Measurements from ENCODE around the gene CLTC. TPM values are rescaled to one million over a fixed set of nuclear protein-coding genes. Genes with fewer than 3 reads are reported as not detected.

The CLTC gene
- total RNA-seq, 1 experiment from 2014 or later = 283 TPM

- no peak for TF ChIP-seq ZNF425 (CRISPR knock-in tag; conservative IDR thresholded peaks at IDR 0.05)
- TF ChIP-seq KAT7 (CRISPR knock-in tag; IDR thresholded peaks at IDR 0.05; ENCODE audit: borderline replicate concordance) = no peak
- TF ChIP-seq FOXJ3 (CRISPR knock-in tag; IDR thresholded peaks at IDR 0.05; ENCODE audit: borderline replicate concordance) = no peak
- TF ChIP-seq ZNF317 (CRISPR knock-in tag; IDR thresholded peaks at IDR 0.05; ENCODE audit: borderline replicate concordance, low read depth) = no peak
- TF ChIP-seq ZBTB21 (CRISPR knock-in tag; IDR thresholded peaks at IDR 0.05; ENCODE audit: borderline replicate concordance) = no peak
- no peak for TF ChIP-seq ZSCAN18 (CRISPR knock-in tag; IDR thresholded peaks at IDR 0.05)
- TF ChIP-seq JAZF1 (CRISPR knock-in tag; IDR thresholded peaks at IDR 0.05) = no peak
- TF ChIP-seq ZNF532 (CRISPR knock-in tag; IDR thresholded peaks at IDR 0.05; ENCODE audit: borderline replicate concordance) = no peak
- TF ChIP-seq STAT6 (CRISPR knock-in tag; conservative IDR thresholded peaks at IDR 0.05; ENCODE audit: low read depth) = no peak
These were observed 30.2 kb downstream of the CLTC start (continued) for GRCh38 chr17:59649886-59650285.

- H3K4me1 Mint-ChIP-seq = no peaks in the 10 kb centered on the region
- no peak for ATAC-seq
- CTCF ChIA-PET = no interaction called here
- no peak overlapping the region for H3K27ac Mint-ChIP-seq
- H3K4me3 Mint-ChIP-seq = no peak overlapping the region
- peaks cover 7% of the 10 kb centered on the region for H3K9me3 Mint-ChIP-seq
- H3K27me3 Mint-ChIP-seq (ENCODE audit: low read depth) = no peaks in the 10 kb centered on the region
- peaks cover 79% of the 10 kb centered on the region for H3K36me3 Mint-ChIP-seq
- no peak for DNase-seq (ENCODE audit: low spot score)
- POLR2A ChIA-PET = no interaction called here
- TF ChIP-seq NR1H2 (CRISPR knock-in tag; IDR thresholded peaks at IDR 0.05) (no peak), FOXP1 (CRISPR knock-in tag; IDR thresholded peaks at IDR 0.05; ENCODE audit: borderline replicate concordance) (no peak), KAT7 (CRISPR knock-in tag; IDR thresholded peaks at IDR 0.05; ENCODE audit: borderline replicate concordance) (no peak), PRRX2 (CRISPR knock-in tag; IDR thresholded peaks at IDR 0.05) (no peak), GABPB1 (CRISPR knock-in tag; IDR thresholded peaks at IDR 0.05) (no peak), STAT6 (CRISPR knock-in tag; conservative IDR thresholded peaks at IDR 0.05; ENCODE audit: low read depth) (no peak), ZNF532 (CRISPR knock-in tag; IDR thresholded peaks at IDR 0.05; ENCODE audit: borderline replicate concordance) (no peak), IRF2 (CRISPR knock-in tag; IDR thresholded peaks at IDR 0.05; ENCODE audit: borderline replicate concordance, low read depth) (no peak), CDX4 (CRISPR knock-in tag; IDR thresholded peaks at IDR 0.05; ENCODE audit: borderline replicate concordance) (no peak), RELA (CRISPR knock-in tag; IDR thresholded peaks at IDR 0.05; ENCODE audit: borderline replicate concordance) (no peak)
These were observed 30.9 kb downstream of the CLTC start for GRCh38 chr17:59650642-59651041.

All from WTC11 (cell line).